HepG2 (cell line): ENCODE measurements around the gene NR0B1. TPM values are rescaled to one million over a fixed set of nuclear protein-coding genes. Genes with fewer than 3 reads are reported as not detected.

Source experiments
- ATAC-seq: fragments of 200-7000 bp; cut with Tn5 transposase; 3 replicates; pipeline ENCODE4 v1.9.1; 2020; ENCODE audit warnings: mild to moderate bottlenecking, moderate library complexity
- BruUV-seq: library from RNA; stranded (reverse); fragments of 400-500 nt; replicated peaks from 2 replicates; lab custom pipeline; 2021; lab: Mats Ljungman, UMichigan
- CTCF ChIA-PET: fragments of 300-600 bp; formaldehyde crosslinking; extraction: SDS; loops from one replicate; lab custom pipeline; 2021; ENCODE audit warnings: low total read pairs, inconsistent platforms, low intra/inter-chr PET ratio; lab: Yijun Ruan, JAX
- POLR2A ChIA-PET: fragments of 350-600 bp; sonication (Branson Sonifier 250); formaldehyde crosslinking; loops from one replicate; lab custom pipeline; 2020; ENCODE audit warnings: antibody characterized with exemption, inconsistent platforms; lab: Yijun Ruan, JAX
- DNase-seq: peaks from one replicate; pipeline ENCODE4 v3.0.0-alpha.2; 2015; ENCODE audit warnings: low spot score
- FAIRE-seq: peaks from 3 replicates; lab custom pipeline; 2011; peaks lifted over from hg19 to GRCh38; lab: Jason Lieb, UNC
- H2AFZ ChIP-seq: one replicate; pipeline ENCODE4 v1.6.1; 2011; ENCODE audit warnings: low read length, inconsistent platforms
- H3K27ac ChIP-seq: fragments of 300-600 bp; 3 replicates; pipeline ENCODE4 v1.8.0; 2011; ENCODE audit warnings: mixed run types, mild to moderate bottlenecking, mixed read lengths, low read length, inconsistent platforms; ENCODE audit not compliant: insufficient read depth; ENCODE audit errors: extremely low read length
- H3K27me3 ChIP-seq, 2 experiments: fragments of 200-600 bp in 1 of 2; 2 replicates in 1 of 2; 3 replicates in 1 of 2; pipeline versions ENCODE4 v1.6.0 to v1.8.0; 2011; ENCODE audit warnings: low read length in 2 of 2, mild to moderate bottlenecking in 2 of 2, moderate library complexity in 2 of 2, inconsistent platforms in 1 of 2; ENCODE audit not compliant: insufficient read depth in 2 of 2, control insufficient read depth in 1 of 2
- H3K36me3 ChIP-seq, 2 experiments: fragments of 200-600 bp in 1 of 2; replicated peaks in 1 of 2; 2 replicates in 1 of 2; 3 replicates in 1 of 2; pipeline versions ENCODE4 v1.5.1 to v1.8.0; 2011; ENCODE audit warnings: low read length in 2 of 2, inconsistent platforms in 1 of 2; ENCODE audit not compliant: insufficient read depth in 2 of 2, control insufficient read depth in 1 of 2
- H3K4me1 ChIP-seq: 2 replicates; pipeline ENCODE4 v1.5.1; 2012; ENCODE audit warnings: low read length, inconsistent platforms; ENCODE audit not compliant: insufficient read depth
- H3K4me2 ChIP-seq: 2 replicates; pipeline ENCODE4 v1.6.0; 2011; ENCODE audit warnings: low read depth, low read length, inconsistent platforms
- H3K4me3 ChIP-seq, 3 experiments: fragments of 200-600 bp in 1 of 3; sonication (generic), shearing (Covaris generic) in 1 of 3; replicated peaks in 1 of 3; 2 replicates each; pipeline ENCODE4 v1.5.1; 2011 to 2016; ENCODE audit warnings: low read length in 3 of 3, inconsistent platforms in 2 of 3, low read depth in 2 of 3, mild to moderate bottlenecking in 2 of 3, control low read depth in 1 of 3, mixed read lengths in 1 of 3; ENCODE audit not compliant: insufficient read depth in 1 of 3
- H3K79me2 ChIP-seq: one replicate; pipeline ENCODE4 v1.6.1; 2011; ENCODE audit warnings: low read length, inconsistent platforms; ENCODE audit not compliant: insufficient read depth
- H3K9ac ChIP-seq: 2 replicates; pipeline ENCODE4 v1.6.0; 2011; ENCODE audit warnings: mild to moderate bottlenecking, low read depth, low read length, inconsistent platforms; ENCODE audit not compliant: insufficient read depth
- H3K9me3 ChIP-seq: 2 replicates; pipeline ENCODE4 v1.5.1; 2012; ENCODE audit warnings: mild to moderate bottlenecking, low read length
- H4K20me1 ChIP-seq: 2 replicates; pipeline ENCODE4 v1.6.0; 2011; ENCODE audit warnings: inconsistent platforms, mild to moderate bottlenecking, low read length, moderate library complexity; ENCODE audit not compliant: insufficient read depth
- E2F2 ChIP-seq: sonication (generic); formaldehyde crosslinking; IDR thresholded peaks from 2 replicates; pipeline ENCODE4 v1.4.0; 2020; ENCODE audit warnings: missing genetic modification reagents, borderline replicate concordance
- EP300 ChIP-seq, 3 experiments: sonication (generic) in 1 of 3; formaldehyde crosslinking in 1 of 3; IDR thresholded peaks; 2 replicates each; pipeline versions ENCODE4 v1.5.1 to v1.6.1; 2011 to 2020; ENCODE audit warnings: low read depth in 2 of 3, low read length in 2 of 3, borderline replicate concordance in 1 of 3, improper control_type of control experiment in 1 of 3, mild to moderate bottlenecking in 1 of 3, missing genetic modification reagents in 1 of 3, moderate library complexity in 1 of 3
- NFYB ChIP-seq: sonication (generic); formaldehyde crosslinking; IDR thresholded peaks from 2 replicates; pipeline ENCODE4 v1.4.0; 2020; ENCODE audit warnings: missing genetic modification reagents
- WIZ ChIP-seq: sonication (generic); formaldehyde crosslinking; IDR thresholded peaks from 2 replicates; pipeline ENCODE4 v1.5.1; 2020; ENCODE audit warnings: mild to moderate bottlenecking, missing genetic modification reagents
- ZNF879 ChIP-seq: sonication (generic); formaldehyde crosslinking; IDR thresholded peaks from 2 replicates; pipeline ENCODE4 v1.8.1; 2023; ENCODE audit warnings: missing genetic modification reagents
- WGBS: methylation state at CpG from one replicate; pipeline ENCODE4 v1.1.6; 2017; ENCODE audit warnings: low lambda C conversion rate; 5-methylcytosine and 5-hydroxymethylcytosine counted together
- in situ Hi-C: cut with HindIII; loops from 2 replicates; pipeline ENCODE4 v1.10.0; 2017; ENCODE audit warnings: low pct_unique_long_range_greater_than_20kb; ENCODE audit not compliant: extremely low pct_ligation_motif_present
- intact Hi-C: fragments of 100-400 bp; cut with micrococcal nuclease; formaldehyde crosslinking; loops from one replicate; pipeline ENCODE4 v1.10.0; 2022; ENCODE audit not compliant: unreplicated experiment
- polyA plus RNA-seq, 8 experiments: library from polyadenylated mRNA; depleted of rRNA in 3 of 8; stranded (reverse) in 7 of 8; unstranded in 1 of 8; fragments of >200 nt; fragmentation: Illumina TruSeq in 4 of 8; extraction: Trizol in 4 of 8; gene quantifications; 2 replicates each; pipeline versions ENCODE4 v1.2.1 to v1.2.3, GENCODE V29; 2011 to 2016; ENCODE audit warnings: low read depth in 4 of 8, missing spikeins in 1 of 8, mixed read lengths in 1 of 8; ENCODE audit not compliant: insufficient read depth in 1 of 8
- total RNA-seq, 5 experiments: library from RNA; depleted of rRNA; stranded (reverse); fragments of >200 nt; fragmentation: Illumina TruSeq; extraction: Trizol; gene quantifications; 2 replicates each; pipeline ENCODE4 v1.2.3, GENCODE V29; 2016; ENCODE audit warnings: low read depth in 1 of 5
- TF ChIP-seq, protein P1 (sequence below): sonication (generic); formaldehyde crosslinking; IDR thresholded peaks from 2 replicates; pipeline ENCODE4 v1.5.0; 2020; ENCODE audit warnings: mild to moderate bottlenecking, missing genetic modification reagents, moderate library complexity

Gene NR0B1
- total and polyA plus RNA-seq, 2 of the 13 experiments (the other 11 are each of a cell fraction or from before 2014, with no cell fraction given) = not detected

GRCh38 chrX:30349946-30350345 lies 40.8 kb upstream of the NR0B1 start:
- in situ Hi-C loops (no loop called here), intact Hi-C loops (no loop called here)
- no peaks in the 10 kb centered on the region for H3K9me3 ChIP-seq
- no peaks in the 10 kb centered on the region for H4K20me1 ChIP-seq
- H3K27ac ChIP-seq = no peak overlapping the region
- H3K4me1 ChIP-seq = no peaks in the 10 kb centered on the region
- BruUV-seq = no TSS peak
- FAIRE-seq = no peak
- H3K9ac ChIP-seq = no peak overlapping the region
- ATAC-seq = no peak
- H3K27me3 ChIP-seq = no peaks in the 10 kb centered on the region
- H2AFZ ChIP-seq = no peak overlapping the region
- DNase-seq = no peak
- H3K4me2 ChIP-seq = no peak overlapping the region
- ChIA-PET CTCF (no interaction called here), POLR2A (no interaction called here)
- TF ChIP-seq WIZ (CRISPR knock-in tag) (no peak), E2F2 (no peak), EP300 (IDR thresholded peaks at IDR 0.05; ENCODE audit: low read depth in 2 of 2, low read length in 2 of 2) (no peak), EP300 (CRISPR knock-in tag; IDR thresholded peaks at IDR 0.05; ENCODE audit: borderline replicate concordance) (no peak), NFYB (CRISPR knock-in tag) (no peak)
- no peak overlapping the region for H3K4me3 ChIP-seq
- H3K36me3 ChIP-seq = no peaks in the 10 kb centered on the region
- no peaks in the 10 kb centered on the region for H3K79me2 ChIP-seq

DNA sequence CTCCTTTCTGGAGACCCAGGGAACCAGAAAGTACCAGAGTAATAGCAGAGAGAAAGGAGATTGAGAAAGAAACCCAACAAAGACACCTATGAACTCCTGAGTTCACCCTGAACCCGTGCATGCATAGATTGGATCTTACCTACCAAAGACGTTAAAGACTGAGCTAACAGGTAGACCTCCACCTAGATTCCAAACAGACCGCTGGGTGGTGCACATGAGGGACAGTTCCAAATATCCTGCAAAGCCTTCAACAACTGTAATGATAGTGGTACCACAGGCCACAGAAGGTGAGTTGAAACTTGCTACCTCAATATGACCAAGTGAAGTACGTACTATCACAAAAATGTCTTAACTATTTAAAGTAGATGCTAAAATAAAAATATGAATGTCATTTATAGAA lies 34.0 kb upstream of the NR0B1 start:
- Histone ChIP-seq H4K20me1 (no peaks in the 10 kb centered on the region), H3K4me2 (no peak overlapping the region), H3K4me3 (no peak overlapping the region), H3K27me3 (no peaks in the 10 kb centered on the region), H3K9ac (no peak overlapping the region), H3K4me1 (no peaks in the 10 kb centered on the region), H3K27ac (no peak overlapping the region), H3K9me3 (no peaks in the 10 kb centered on the region), H3K36me3 (no peaks in the 10 kb centered on the region), H3K79me2 (no peaks in the 10 kb centered on the region), H2AFZ (no peak overlapping the region)
- no peak for TF ChIP-seq ZNF879 (CRISPR knock-in tag)
- TF ChIP-seq, protein P1, sequence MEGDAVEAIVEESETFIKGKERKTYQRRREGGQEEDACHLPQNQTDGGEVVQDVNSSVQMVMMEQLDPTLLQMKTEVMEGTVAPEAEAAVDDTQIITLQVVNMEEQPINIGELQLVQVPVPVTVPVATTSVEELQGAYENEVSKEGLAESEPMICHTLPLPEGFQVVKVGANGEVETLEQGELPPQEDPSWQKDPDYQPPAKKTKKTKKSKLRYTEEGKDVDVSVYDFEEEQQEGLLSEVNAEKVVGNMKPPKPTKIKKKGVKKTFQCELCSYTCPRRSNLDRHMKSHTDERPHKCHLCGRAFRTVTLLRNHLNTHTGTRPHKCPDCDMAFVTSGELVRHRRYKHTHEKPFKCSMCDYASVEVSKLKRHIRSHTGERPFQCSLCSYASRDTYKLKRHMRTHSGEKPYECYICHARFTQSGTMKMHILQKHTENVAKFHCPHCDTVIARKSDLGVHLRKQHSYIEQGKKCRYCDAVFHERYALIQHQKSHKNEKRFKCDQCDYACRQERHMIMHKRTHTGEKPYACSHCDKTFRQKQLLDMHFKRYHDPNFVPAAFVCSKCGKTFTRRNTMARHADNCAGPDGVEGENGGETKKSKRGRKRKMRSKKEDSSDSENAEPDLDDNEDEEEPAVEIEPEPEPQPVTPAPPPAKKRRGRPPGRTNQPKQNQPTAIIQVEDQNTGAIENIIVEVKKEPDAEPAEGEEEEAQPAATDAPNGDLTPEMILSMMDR (CRISPR knock-in tag) = 0 out of 2 replicates have a peak, but pooled peaks have one; percentile 12
- DNase-seq (peak; percentile 2), FAIRE-seq (no peak), ATAC-seq (peak; percentile 57)
- CTCF ChIA-PET = no interaction called here
- POLR2A ChIA-PET = no interaction called here
- intact Hi-C loops (no loop called here), in situ Hi-C loops (no loop called here)
- WGBS = 7% methylated on average over 4 of the region's 4 CpGs
- no TSS peak for BruUV-seq
